GM12875 (cell line): ENCODE results near the gene OBSCN.

Experiments
- H3K4me3 ChIP-seq: one replicate; pipeline ENCODE4 v1.5.1; 2011; ENCODE audit warnings: low read depth, low read length, control low read depth
- TF ChIP-seq, protein P1 (sequence below): IDR thresholded peaks from 2 replicates; pipeline ENCODE4 v1.5.1; 2011; ENCODE audit warnings: low read depth, mild to moderate bottlenecking, control low read depth, inconsistent platforms, low read length, moderate library complexity, borderline replicate concordance; ENCODE audit not compliant: insufficient read depth

OBSCN gene

DNA sequence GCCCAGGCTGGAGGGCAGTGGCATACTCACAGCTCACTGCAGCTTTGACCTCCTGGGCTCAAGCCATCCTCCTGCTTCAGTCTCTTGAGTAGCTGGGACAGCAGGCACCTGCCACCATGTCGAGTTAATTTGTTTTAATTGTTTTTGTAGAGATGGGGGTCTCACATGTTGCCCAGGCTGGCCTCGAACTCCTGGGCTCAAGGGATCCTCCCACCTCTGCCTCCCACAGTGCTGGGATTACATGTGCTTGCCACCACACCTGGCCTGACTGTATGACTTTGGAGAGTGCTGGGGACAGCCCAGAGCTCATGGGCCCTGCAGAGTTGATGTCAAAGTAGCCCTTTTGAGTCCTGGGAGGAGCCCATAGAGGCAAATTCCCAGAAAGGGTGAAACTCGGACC lies 1.8 kb downstream of the OBSCN start:
- TF ChIP-seq, protein P1, sequence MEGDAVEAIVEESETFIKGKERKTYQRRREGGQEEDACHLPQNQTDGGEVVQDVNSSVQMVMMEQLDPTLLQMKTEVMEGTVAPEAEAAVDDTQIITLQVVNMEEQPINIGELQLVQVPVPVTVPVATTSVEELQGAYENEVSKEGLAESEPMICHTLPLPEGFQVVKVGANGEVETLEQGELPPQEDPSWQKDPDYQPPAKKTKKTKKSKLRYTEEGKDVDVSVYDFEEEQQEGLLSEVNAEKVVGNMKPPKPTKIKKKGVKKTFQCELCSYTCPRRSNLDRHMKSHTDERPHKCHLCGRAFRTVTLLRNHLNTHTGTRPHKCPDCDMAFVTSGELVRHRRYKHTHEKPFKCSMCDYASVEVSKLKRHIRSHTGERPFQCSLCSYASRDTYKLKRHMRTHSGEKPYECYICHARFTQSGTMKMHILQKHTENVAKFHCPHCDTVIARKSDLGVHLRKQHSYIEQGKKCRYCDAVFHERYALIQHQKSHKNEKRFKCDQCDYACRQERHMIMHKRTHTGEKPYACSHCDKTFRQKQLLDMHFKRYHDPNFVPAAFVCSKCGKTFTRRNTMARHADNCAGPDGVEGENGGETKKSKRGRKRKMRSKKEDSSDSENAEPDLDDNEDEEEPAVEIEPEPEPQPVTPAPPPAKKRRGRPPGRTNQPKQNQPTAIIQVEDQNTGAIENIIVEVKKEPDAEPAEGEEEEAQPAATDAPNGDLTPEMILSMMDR: no peak
- H3K4me3 ChIP-seq: no peak overlapping the region

DNA sequence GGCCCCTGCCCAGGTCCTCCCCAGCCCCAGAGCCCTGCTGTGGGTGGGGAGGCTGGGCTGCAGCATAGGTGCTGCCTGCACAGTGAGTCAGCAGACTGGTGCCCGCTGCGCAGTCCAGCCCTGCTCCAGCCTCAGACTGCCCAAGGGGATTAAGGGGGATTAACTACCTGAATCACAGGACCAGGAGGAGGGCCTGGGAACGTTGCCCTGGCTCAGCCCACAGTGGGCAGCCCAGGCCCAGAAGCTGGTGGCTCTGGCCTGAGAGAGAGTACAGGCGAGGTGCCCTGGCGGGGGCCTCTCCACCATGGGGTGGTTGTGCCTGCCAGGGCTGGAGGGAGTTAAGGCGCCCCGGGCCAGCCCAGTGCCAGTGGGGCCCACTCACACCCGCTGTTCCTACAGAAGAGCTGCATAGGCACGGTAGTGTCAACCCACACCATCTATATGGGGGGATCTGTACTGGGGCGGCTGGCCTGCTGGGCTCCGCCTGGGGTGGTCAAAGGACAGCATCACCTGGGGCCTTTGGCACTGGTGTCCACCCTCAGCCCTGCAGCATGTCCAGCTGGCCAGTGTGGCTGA lies 2.3 kb downstream of the OBSCN start:
- TF ChIP-seq, protein P1: no peak
- H3K4me3 ChIP-seq: no peak overlapping the region

DNA sequence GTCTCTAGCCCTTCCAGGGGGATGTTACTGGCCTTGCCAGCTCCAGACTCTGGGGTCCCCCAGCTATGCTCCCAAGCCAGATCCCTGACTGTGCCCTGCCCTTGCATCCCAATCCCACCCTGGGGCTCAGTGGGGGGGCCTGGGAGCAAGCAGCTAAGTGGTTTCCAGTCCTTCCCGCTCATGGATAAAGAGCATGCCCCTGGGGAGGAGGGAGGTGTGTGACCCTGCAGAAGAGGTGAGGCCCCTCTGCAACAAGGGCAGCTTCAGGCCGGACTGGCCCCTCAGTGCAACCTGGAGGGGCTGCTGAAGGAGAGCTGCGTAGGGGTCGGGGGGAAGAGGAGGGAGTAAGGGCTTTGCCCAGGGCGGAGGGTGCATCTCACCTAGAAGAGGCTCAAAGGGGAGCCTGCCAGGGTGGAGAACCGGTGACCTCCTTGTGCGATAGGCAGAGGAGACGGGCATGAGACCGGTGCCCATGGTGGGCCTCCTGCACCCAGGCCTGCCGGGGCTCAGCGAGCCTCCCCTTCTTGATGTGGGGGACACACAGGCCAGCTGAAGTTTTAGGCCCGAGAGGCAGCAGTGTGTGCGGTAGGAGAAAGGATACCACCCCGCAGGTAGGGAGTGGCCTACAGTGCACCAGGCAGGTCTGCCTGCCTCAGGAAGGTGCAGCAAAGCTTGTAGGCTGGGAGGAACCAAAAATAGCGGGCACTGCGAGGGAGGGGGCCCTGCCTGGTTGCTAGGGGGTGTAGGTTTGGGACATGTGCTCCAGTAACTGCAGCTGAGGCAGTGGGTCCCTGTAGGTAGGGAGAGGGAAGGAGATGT lies 3.1 kb downstream of the OBSCN start:
- H3K4me3 ChIP-seq: no peak overlapping the region
- TF ChIP-seq, protein P1: no peak

DNA sequence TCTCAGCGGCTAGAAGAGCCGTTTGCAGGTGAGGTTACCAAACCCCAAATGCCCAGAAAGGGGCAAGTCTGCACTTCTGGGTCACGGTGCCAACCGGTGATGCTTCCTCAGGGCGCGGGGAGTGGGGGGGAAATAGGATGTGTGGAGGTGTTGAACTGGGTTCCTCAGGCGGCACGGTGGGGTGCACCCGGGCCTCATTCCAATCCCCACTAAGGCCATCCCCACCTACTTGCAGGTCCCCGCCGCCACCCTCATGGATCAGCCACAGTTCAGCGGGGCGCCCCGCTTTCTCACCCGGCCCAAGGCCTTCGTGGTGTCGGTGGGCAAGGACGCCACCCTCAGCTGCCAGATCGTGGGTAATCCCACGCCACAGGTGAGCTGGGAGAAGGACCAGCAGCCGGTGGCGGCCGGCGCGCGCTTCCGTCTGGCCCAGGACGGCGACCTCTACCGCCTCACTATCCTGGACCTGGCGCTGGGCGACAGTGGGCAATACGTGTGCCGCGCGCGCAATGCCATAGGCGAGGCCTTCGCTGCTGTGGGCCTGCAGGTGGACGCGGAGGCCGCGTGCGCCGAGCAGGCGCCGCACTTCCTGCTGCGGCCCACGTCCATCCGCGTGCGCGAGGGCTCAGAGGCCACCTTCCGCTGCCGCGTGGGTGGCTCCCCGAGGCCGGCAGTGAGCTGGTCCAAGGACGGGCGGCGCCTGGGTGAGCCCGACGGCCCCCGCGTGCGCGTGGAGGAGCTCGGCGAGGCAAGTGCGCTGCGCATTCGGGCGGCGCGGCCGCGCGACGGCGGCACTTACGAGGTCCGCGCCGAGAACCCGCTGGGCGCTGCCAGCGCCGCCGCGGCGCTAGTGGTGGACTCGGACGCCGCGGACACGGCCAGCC lies 3.9 kb downstream of the OBSCN start:
- TF ChIP-seq, protein P1: no peak
- no peak overlapping the region for H3K4me3 ChIP-seq

DNA sequence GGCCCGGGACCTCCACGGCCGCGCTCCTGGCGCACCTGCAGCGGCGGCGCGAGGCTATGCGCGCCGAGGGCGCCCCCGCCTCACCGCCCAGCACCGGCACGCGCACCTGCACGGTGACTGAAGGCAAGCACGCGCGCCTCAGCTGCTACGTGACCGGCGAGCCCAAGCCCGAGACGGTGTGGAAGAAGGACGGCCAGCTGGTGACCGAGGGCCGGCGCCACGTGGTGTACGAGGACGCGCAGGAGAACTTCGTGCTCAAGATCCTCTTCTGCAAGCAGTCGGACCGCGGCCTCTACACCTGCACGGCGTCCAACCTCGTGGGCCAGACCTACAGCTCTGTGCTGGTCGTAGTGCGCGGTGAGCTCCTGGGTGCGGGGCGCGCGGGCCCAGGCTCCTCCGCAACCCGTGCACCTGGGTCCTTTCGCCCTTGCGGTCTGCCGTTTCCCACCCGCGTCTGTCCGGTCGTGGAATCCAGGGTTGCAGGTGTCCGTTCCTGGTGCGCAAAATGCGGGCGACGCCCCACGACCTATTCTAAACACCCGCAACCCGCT lies 4.6 kb downstream of the OBSCN start:
- TF ChIP-seq, protein P1: no peak
- H3K4me3 ChIP-seq: no peak overlapping the region

DNA sequence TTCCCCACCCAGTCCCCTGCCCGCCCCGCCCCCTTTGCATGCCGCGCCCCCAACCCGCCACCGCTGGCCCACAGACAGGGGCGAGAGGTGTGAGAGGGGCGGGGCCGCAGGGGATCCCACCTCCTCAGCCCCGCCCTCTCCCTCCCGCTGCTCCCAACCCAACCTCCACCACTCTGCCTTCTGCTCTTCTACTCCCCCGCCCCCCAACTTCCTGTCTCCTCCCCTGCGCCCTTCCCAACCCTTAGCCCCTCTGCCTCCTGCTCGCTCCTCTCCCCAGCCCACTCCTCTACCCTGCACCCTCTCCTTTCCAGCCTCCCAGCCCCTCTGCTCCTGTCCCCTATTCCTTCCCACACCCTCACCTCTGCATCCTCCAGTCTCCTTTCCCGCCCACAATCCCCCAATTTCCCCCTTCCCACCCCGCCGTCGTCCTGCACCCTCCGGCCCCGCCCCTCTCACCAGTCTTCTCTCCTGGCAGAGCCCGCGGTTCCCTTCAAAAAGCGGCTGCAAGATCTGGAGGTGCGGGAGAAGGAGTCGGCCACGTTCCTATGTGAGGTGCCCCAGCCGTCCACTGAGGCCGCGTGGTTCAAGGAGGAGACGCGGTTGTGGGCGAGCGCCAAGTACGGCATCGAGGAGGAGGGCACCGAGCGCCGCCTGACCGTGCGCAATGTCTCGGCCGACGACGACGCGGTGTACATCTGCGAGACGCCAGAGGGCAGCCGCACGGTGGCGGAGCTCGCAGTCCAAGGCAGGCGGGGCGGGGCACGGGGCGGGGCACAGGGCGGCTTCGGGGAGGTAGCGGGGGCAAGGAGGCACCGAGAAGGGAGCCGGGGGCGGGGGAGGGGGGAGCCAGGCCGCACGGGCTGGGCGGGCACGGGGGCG lies 5.4 kb downstream of the OBSCN start:
- peak overlapping the region; percentile 23 for H3K4me3 ChIP-seq
- TF ChIP-seq, protein P1: peak; percentile 70
